ENCODE data around the gene SPI1.

The SPI1 gene

GRCh38 chr11:47388697-47389576, 10.6 kb upstream of the SPI1 start:
- Histone ChIP-seq H3K4me1 (ENCODE audit: control insufficient read depth in 5 of 5, insufficient read depth in 5 of 5, low read length in 5 of 5) (peaks cover 0 to 55% (median 21%) of the 10 kb centered on the region in 5 donors), H3K36me3 (ENCODE audit: control insufficient read depth in 5 of 5, insufficient read depth in 5 of 5, low read length in 5 of 5) (no peaks in the 10 kb centered on the region), H3K9ac (ENCODE audit: low read length in 5 of 5) (peak overlapping the region in 1 of 5 donors; percentile 13), H3K27me3 (ENCODE audit: control insufficient read depth in 5 of 5, insufficient read depth in 4 of 5, low read length in 5 of 5) (no peaks in the 10 kb centered on the region), H3K4me3 (ENCODE audit: low read depth in 1 of 5, low read length in 5 of 5) (peak overlapping the region in 1 of 5 donors; percentile 18), H3K9me3 (ENCODE audit: control insufficient read depth in 5 of 5, low read length in 5 of 5) (no peaks in the 10 kb centered on the region), H3K27ac (ENCODE audit: low read depth, low read length) (no peak overlapping the region)

GRCh38 chr11:47387944-47388696, 9.8 kb upstream of the SPI1 start:
- Histone ChIP-seq H3K4me1 (ENCODE audit: control insufficient read depth in 5 of 5, insufficient read depth in 5 of 5, low read length in 5 of 5) (peaks cover 0 to 52% (median 23%) of the 10 kb centered on the region in 5 donors), H3K27me3 (ENCODE audit: control insufficient read depth in 5 of 5, insufficient read depth in 4 of 5, low read length in 5 of 5) (no peaks in the 10 kb centered on the region), H3K4me3 (ENCODE audit: low read depth in 1 of 5, low read length in 5 of 5) (no peak overlapping the region), H3K9ac (ENCODE audit: low read length in 5 of 5) (no peak overlapping the region), H3K36me3 (ENCODE audit: control insufficient read depth in 5 of 5, insufficient read depth in 5 of 5, low read length in 5 of 5) (no peaks in the 10 kb centered on the region), H3K27ac (ENCODE audit: low read depth, low read length) (no peak overlapping the region), H3K9me3 (ENCODE audit: control insufficient read depth in 5 of 5, low read length in 5 of 5) (no peaks in the 10 kb centered on the region)

GRCh38 chr11:47384498-47384897, 6.2 kb upstream of the SPI1 start:
- Histone ChIP-seq H3K9me3 (ENCODE audit: control insufficient read depth in 5 of 5, low read length in 5 of 5) (no peaks in the 10 kb centered on the region), H3K36me3 (ENCODE audit: control insufficient read depth in 5 of 5, insufficient read depth in 5 of 5, low read length in 5 of 5) (no peaks in the 10 kb centered on the region), H3K4me1 (ENCODE audit: control insufficient read depth in 5 of 5, insufficient read depth in 5 of 5, low read length in 5 of 5) (peaks cover 0 to 32% (median 16%) of the 10 kb centered on the region in 5 donors), H3K9ac (ENCODE audit: low read length in 5 of 5) (no peak overlapping the region), H3K27me3 (ENCODE audit: control insufficient read depth in 5 of 5, insufficient read depth in 4 of 5, low read length in 5 of 5) (no peaks in the 10 kb centered on the region), H3K27ac (ENCODE audit: low read depth, low read length) (no peak overlapping the region), H3K4me3 (ENCODE audit: low read depth in 1 of 5, low read length in 5 of 5) (no peak overlapping the region)

DNA sequence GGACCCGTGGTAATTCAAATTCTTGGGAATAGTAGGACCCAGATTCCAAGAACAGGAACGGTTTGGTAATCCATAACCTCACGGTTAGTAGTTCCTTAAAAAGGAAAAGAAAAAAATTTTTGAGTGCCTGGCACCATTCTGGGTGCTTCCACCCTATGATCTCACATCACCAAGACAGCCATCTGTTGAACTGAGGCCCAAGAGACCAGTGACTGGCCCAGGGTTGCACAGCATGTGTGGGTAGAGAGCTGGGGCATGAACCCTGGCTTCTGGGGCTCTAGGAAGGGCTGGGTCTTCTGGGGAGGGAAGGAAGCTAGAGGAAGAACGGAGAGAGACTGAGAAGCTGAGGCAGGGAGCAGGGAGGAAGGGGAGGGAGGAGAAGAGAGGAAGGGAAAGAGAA, 4.7 kb upstream of the SPI1 start:
- peaks cover 0 to 25% (median 15%) of the 10 kb centered on the region in 5 donors for H3K4me1 ChIP-seq (ENCODE audit: control insufficient read depth in 5 of 5, insufficient read depth in 5 of 5, low read length in 5 of 5)
- no peak overlapping the region for H3K4me3 ChIP-seq (ENCODE audit: low read depth in 1 of 5, low read length in 5 of 5)
- no peak overlapping the region for H3K27ac ChIP-seq (ENCODE audit: low read depth, low read length)
- H3K36me3 ChIP-seq (ENCODE audit: control insufficient read depth in 5 of 5, insufficient read depth in 5 of 5, low read length in 5 of 5): no peaks in the 10 kb centered on the region
- H3K27me3 ChIP-seq (ENCODE audit: control insufficient read depth in 5 of 5, insufficient read depth in 4 of 5, low read length in 5 of 5): no peaks in the 10 kb centered on the region
- no peaks in the 10 kb centered on the region for H3K9me3 ChIP-seq (ENCODE audit: control insufficient read depth in 5 of 5, low read length in 5 of 5)
- H3K9ac ChIP-seq (ENCODE audit: low read length in 5 of 5): no peak overlapping the region

DNA sequence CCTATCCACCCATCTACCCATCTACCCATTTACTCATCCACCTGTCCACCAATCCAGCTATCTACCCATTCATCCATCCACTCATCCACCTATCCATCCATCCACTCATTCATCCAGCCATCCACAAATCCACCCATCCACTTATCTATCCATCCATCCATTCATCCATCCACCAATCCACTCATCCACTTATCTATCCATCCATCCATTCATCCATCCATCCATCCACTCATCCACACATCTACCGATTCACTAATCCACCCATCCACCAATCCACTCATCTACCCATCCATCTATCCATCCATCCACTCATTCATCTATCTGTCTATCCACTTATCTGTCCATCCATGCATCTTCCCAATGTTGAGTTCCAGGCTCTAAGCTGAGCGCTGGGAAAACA, 1.7 kb upstream of the SPI1 start:
- no peak overlapping the region for H3K9ac ChIP-seq (ENCODE audit: low read length in 5 of 5)

GRCh38 chr11:47379317-47379716, 970 bp upstream of the SPI1 start:
- no peaks in the 10 kb centered on the region for H3K9me3 ChIP-seq (ENCODE audit: control insufficient read depth in 5 of 5, low read length in 5 of 5)
- H3K27ac ChIP-seq (ENCODE audit: low read depth, low read length): no peak overlapping the region
- H3K9ac ChIP-seq (ENCODE audit: low read length in 5 of 5): no peak overlapping the region
- H3K27me3 ChIP-seq (ENCODE audit: control insufficient read depth in 5 of 5, insufficient read depth in 4 of 5, low read length in 5 of 5): no peaks in the 10 kb centered on the region
- H3K36me3 ChIP-seq (ENCODE audit: control insufficient read depth in 5 of 5, insufficient read depth in 5 of 5, low read length in 5 of 5): no peaks in the 10 kb centered on the region
- H3K4me3 ChIP-seq (ENCODE audit: low read depth in 1 of 5, low read length in 5 of 5): no peak overlapping the region
- H3K4me1 ChIP-seq (ENCODE audit: control insufficient read depth in 5 of 5, insufficient read depth in 5 of 5, low read length in 5 of 5): peaks cover 0 to 40% (median 15%) of the 10 kb centered on the region in 5 donors

More for the DNA sequence above, 1.7 kb upstream of the SPI1 start:
- H3K27ac ChIP-seq (ENCODE audit: low read depth, low read length): no peak overlapping the region
- no peaks in the 10 kb centered on the region for H3K27me3 ChIP-seq (ENCODE audit: control insufficient read depth in 5 of 5, insufficient read depth in 4 of 5, low read length in 5 of 5)
- H3K4me3 ChIP-seq (ENCODE audit: low read depth in 1 of 5, low read length in 5 of 5): no peak overlapping the region
- H3K36me3 ChIP-seq (ENCODE audit: control insufficient read depth in 5 of 5, insufficient read depth in 5 of 5, low read length in 5 of 5): no peaks in the 10 kb centered on the region
- no peaks in the 10 kb centered on the region for H3K9me3 ChIP-seq (ENCODE audit: control insufficient read depth in 5 of 5, low read length in 5 of 5)
- peaks cover 0 to 35% (median 15%) of the 10 kb centered on the region in 5 donors for H3K4me1 ChIP-seq (ENCODE audit: control insufficient read depth in 5 of 5, insufficient read depth in 5 of 5, low read length in 5 of 5)

DNA sequence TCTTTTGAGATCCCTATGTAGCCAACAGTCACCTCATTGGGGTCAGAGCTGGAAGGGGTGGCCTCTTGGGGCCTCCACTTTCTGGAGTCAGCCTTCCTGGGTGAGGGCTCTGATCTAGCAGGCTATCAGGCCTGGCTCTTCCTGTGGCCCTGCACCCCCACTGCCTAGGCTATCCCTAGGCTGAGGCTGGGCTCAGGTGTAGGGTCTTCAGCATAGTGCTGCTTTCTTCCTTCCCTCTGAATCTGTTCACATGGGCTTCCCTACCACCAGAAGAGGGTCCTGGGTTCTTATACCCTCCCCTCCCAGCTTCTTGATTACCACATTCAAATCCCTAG, 456 bp upstream of the SPI1 start:
- peaks cover 0 to 44% (median 15%) of the 10 kb centered on the region in 5 donors for H3K4me1 ChIP-seq (ENCODE audit: control insufficient read depth in 5 of 5, insufficient read depth in 5 of 5, low read length in 5 of 5)
- no peaks in the 10 kb centered on the region for H3K27me3 ChIP-seq (ENCODE audit: control insufficient read depth in 5 of 5, insufficient read depth in 4 of 5, low read length in 5 of 5)
- H3K27ac ChIP-seq (ENCODE audit: low read depth, low read length): no peak overlapping the region
- no peak overlapping the region for H3K9ac ChIP-seq (ENCODE audit: low read length in 5 of 5)
- H3K9me3 ChIP-seq (ENCODE audit: control insufficient read depth in 5 of 5, low read length in 5 of 5): no peaks in the 10 kb centered on the region
- no peaks in the 10 kb centered on the region for H3K36me3 ChIP-seq (ENCODE audit: control insufficient read depth in 5 of 5, insufficient read depth in 5 of 5, low read length in 5 of 5)
- H3K4me3 ChIP-seq (ENCODE audit: low read depth in 1 of 5, low read length in 5 of 5): peak overlapping the region in 1 of 5 donors; percentile 63

DNA sequence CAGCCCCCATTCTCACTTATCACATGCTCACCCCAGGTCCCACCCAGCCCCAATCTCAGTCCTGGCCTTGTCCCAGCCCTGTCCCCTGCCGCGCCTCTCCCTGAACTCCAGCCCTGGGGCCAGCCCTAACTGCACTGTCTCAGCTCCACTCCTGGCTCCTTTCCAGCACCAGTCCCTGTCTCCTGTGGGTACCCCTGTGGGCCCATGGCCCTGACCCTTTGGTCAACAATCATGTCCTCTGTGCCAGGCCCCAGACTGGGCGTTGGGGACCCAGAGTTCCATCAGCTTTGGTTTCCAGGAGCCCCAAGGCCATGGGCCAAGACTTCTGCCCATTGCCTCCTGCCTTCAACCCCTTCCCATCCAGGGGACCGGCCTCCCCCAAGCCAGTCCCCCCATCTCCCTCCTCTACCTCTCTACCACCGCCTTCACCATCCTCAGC, 757 bp downstream of the SPI1 start:
- peak overlapping the region in 4 of 5 donors; percentile 30 to 81 (median 71) for H3K9ac ChIP-seq (ENCODE audit: low read length in 5 of 5)
- no peaks in the 10 kb centered on the region for H3K27me3 ChIP-seq (ENCODE audit: control insufficient read depth in 5 of 5, insufficient read depth in 4 of 5, low read length in 5 of 5)
- H3K4me1 ChIP-seq (ENCODE audit: control insufficient read depth in 5 of 5, insufficient read depth in 5 of 5, low read length in 5 of 5): peaks cover 0 to 35% (median 10%) of the 10 kb centered on the region in 5 donors
- H3K36me3 ChIP-seq (ENCODE audit: control insufficient read depth in 5 of 5, insufficient read depth in 5 of 5, low read length in 5 of 5): no peaks in the 10 kb centered on the region
- peak overlapping the region; percentile 50 to 63 (median 52) for H3K4me3 ChIP-seq (ENCODE audit: low read depth in 1 of 5, low read length in 5 of 5)
- H3K9me3 ChIP-seq (ENCODE audit: control insufficient read depth in 5 of 5, low read length in 5 of 5): no peaks in the 10 kb centered on the region
- no peak overlapping the region for H3K27ac ChIP-seq (ENCODE audit: low read depth, low read length)

- Histone ChIP-seq H3K9me3 (ENCODE audit: control insufficient read depth in 5 of 5, low read length in 5 of 5) (no peaks in the 10 kb centered on the region), H3K36me3 (ENCODE audit: control insufficient read depth in 5 of 5, insufficient read depth in 5 of 5, low read length in 5 of 5) (no peaks in the 10 kb centered on the region), H3K27ac (ENCODE audit: low read depth, low read length) (peak overlapping the region; percentile 72), H3K4me3 (ENCODE audit: low read depth in 1 of 5, low read length in 5 of 5) (peak overlapping the region; percentile 51 to 63 (median 54)), H3K27me3 (ENCODE audit: control insufficient read depth in 5 of 5, insufficient read depth in 4 of 5, low read length in 5 of 5) (no peaks in the 10 kb centered on the region), H3K9ac (ENCODE audit: low read length in 5 of 5) (peak overlapping the region in 4 of 5 donors; percentile 30 to 81 (median 71)), H3K4me1 (ENCODE audit: control insufficient read depth in 5 of 5, insufficient read depth in 5 of 5, low read length in 5 of 5) (peaks cover 0 to 30% (median 6%) of the 10 kb centered on the region in 5 donors)
Measured at GRCh38 chr11:47376525-47377371, 1.6 kb downstream of the SPI1 start.

Measured in subcutaneous abdominal adipose tissue (tissue), 5 donors.